RKO (cell line): ENCODE measurements around the gene FYN.
"Not testable (repeated sequence)": the region's sequence is repeated elsewhere in the genome, so short reads cannot be mapped to it uniquely, and the experiment has no call there.

ENCODE experiments used
- DNase-seq: peaks from one replicate; pipeline ENCODE4 v3.0.0-alpha.2; 2016; ENCODE audit warnings: low spot score

FYN gene

GRCh38 chr6:111660531-111660930 is 212.7 kb downstream of the FYN start:
- DNase-seq: no peak

- DNase-seq: no peak
Observed at GRCh38 chr6:111658462-111659154, 214.6 kb downstream of the FYN start.

- no peak for DNase-seq
Observed at GRCh38 chr6:111657146-111657545, 216.1 kb downstream of the FYN start.

- no peak for DNase-seq
Observed at GRCh38 chr6:111653979-111654378, 219.3 kb downstream of the FYN start.

- no peak for DNase-seq
Observed at GRCh38 chr6:111653434-111653833, 219.8 kb downstream of the FYN start.

GRCh38 chr6:111652156-111652555 is 221.1 kb downstream of the FYN start:
- no peak for DNase-seq

- no peak for DNase-seq
Observed at GRCh38 chr6:111651185-111652034, 221.8 kb downstream of the FYN start.

GRCh38 chr6:111650049-111650448 is 223.2 kb downstream of the FYN start:
- DNase-seq: no peak

GRCh38 chr6:111648100-111648499 is 225.2 kb downstream of the FYN start:
- DNase-seq: no peak

GRCh38 chr6:111646942-111647341 is 226.3 kb downstream of the FYN start:
- no peak for DNase-seq

GRCh38 chr6:111646034-111646433 is 227.2 kb downstream of the FYN start:
- no peak for DNase-seq

- DNase-seq: no peak
Observed at GRCh38 chr6:111644893-111645430, 228.3 kb downstream of the FYN start.

- DNase-seq: no peak
Observed at GRCh38 chr6:111642463-111643158, 230.6 kb downstream of the FYN start.

GRCh38 chr6:111639266-111639665 is 234.0 kb downstream of the FYN start:
- no peak for DNase-seq

- not testable (repeated sequence) for DNase-seq
Observed at GRCh38 chr6:111634981-111635380, 238.3 kb downstream of the FYN start.

GRCh38 chr6:111633822-111634221 is 239.4 kb downstream of the FYN start:
- no peak for DNase-seq

GRCh38 chr6:111632468-111633247 is 240.6 kb downstream of the FYN start:
- DNase-seq: no peak

GRCh38 chr6:111631903-111632460 is 241.3 kb downstream of the FYN start:
- no peak for DNase-seq

GRCh38 chr6:111631018-111631417 is 242.2 kb downstream of the FYN start:
- DNase-seq: no peak

- DNase-seq: no peak
Observed at GRCh38 chr6:111628142-111628850, 245.0 kb downstream of the FYN start.

- no peak for DNase-seq
Observed at GRCh38 chr6:111626441-111626840, 246.8 kb downstream of the FYN start.
